ENCODE results near the gene PSD2. TPM values are rescaled to one million over a fixed set of nuclear protein-coding genes. Genes with fewer than 3 reads are reported as not detected.

PSD2 gene
- 0.66 and 0.68 TPM in 2 replicates for total RNA-seq
- long read RNA-seq, result 0 reads

GRCh38 chr5:139795074-139796001 lies at the start of gene PSD2:
PSD2 (plus strand) TSS chr5:139795808; CDS start chr5:139809441, 13,633 bp downstream.
- H3K27me3 Mint-ChIP-seq (ENCODE audit: low read depth), result peaks cover 90% of the 10 kb centered on the region
- no peaks in the 10 kb centered on the region for H3K4me1 Mint-ChIP-seq
- H3K9me3 Mint-ChIP-seq, result no peaks in the 10 kb centered on the region
- H3K36me3 Mint-ChIP-seq (ENCODE audit: low read depth), result no peaks in the 10 kb centered on the region
- H3K4me3 Mint-ChIP-seq, result peak within 1 kb of the TSS; percentile 45
- H3K27ac Mint-ChIP-seq (ENCODE audit: unreplicated experiment), result no peak within 1 kb of the TSS
- no peak for TF ChIP-seq CTCF (conservative IDR thresholded peaks at IDR 0.05)
- DNase-seq (ENCODE audit: low read depth, low spot score), result no peak

GRCh38 chr5:139746691-139747582 lies 48.7 kb upstream of the PSD2 start:
- Mint-ChIP-seq H3K9me3 (no peaks in the 10 kb centered on the region), H3K27me3 (ENCODE audit: low read depth) (peaks cover 41% of the 10 kb centered on the region), H3K4me3 (peak overlapping the region; percentile 85), H3K36me3 (ENCODE audit: low read depth) (no peaks in the 10 kb centered on the region), H3K4me1 (peaks cover 68% of the 10 kb centered on the region), H3K27ac (ENCODE audit: unreplicated experiment) (peak overlapping the region; percentile 91)
- TF ChIP-seq CTCF (conservative IDR thresholded peaks at IDR 0.05), result no peak
- DNase-seq (ENCODE audit: low read depth, low spot score), result no peak

- Mint-ChIP-seq H3K27ac (ENCODE audit: unreplicated experiment) (peak overlapping the region; percentile 40), H3K4me3 (peak overlapping the region; percentile 85), H3K4me1 (peaks cover 68% of the 10 kb centered on the region), H3K9me3 (no peaks in the 10 kb centered on the region), H3K27me3 (ENCODE audit: low read depth) (peaks cover 47% of the 10 kb centered on the region), H3K36me3 (ENCODE audit: low read depth) (no peaks in the 10 kb centered on the region)
- peak; percentile 44 for DNase-seq (ENCODE audit: low read depth, low spot score)
- no peak for TF ChIP-seq CTCF (conservative IDR thresholded peaks at IDR 0.05)
Measured at GRCh38 chr5:139747583-139748504, 47.8 kb upstream of the PSD2 start.

GRCh38 chr5:139748505-139748826 lies 47.1 kb upstream of the PSD2 start:
- TF ChIP-seq CTCF (conservative IDR thresholded peaks at IDR 0.05), result no peak
- H3K27ac Mint-ChIP-seq (ENCODE audit: unreplicated experiment), result peak overlapping the region; percentile 40
- no peak for DNase-seq (ENCODE audit: low read depth, low spot score)
- H3K36me3 Mint-ChIP-seq (ENCODE audit: low read depth), result no peaks in the 10 kb centered on the region
- H3K4me1 Mint-ChIP-seq, result peaks cover 62% of the 10 kb centered on the region
- H3K9me3 Mint-ChIP-seq, result no peaks in the 10 kb centered on the region
- H3K4me3 Mint-ChIP-seq, result peak overlapping the region; percentile 85
- H3K27me3 Mint-ChIP-seq (ENCODE audit: low read depth), result peaks cover 47% of the 10 kb centered on the region

DNA sequence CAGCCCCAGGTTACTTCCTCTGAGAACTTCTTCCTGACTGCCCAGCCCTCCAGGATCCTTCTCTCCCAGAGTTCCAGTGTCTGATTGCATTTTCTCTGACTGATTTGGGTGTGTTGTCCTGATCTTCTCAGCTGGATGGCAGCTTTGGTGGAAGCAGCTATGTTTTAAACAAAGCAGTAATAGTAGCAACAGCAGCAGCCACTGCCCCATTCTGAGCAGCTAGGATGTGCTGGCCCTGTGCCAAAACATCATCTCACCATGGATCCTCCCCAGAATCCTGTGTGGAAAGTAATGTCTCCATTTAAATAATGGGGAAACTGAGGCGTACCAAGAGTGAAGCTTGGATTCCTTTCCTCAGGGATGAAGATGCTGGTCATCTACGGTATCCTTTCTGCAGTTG lies 46.4 kb upstream of the PSD2 start:
- Mint-ChIP-seq H3K4me3 (peak overlapping the region; percentile 85), H3K9me3 (no peaks in the 10 kb centered on the region), H3K36me3 (ENCODE audit: low read depth) (no peaks in the 10 kb centered on the region), H3K27ac (ENCODE audit: unreplicated experiment) (no peak overlapping the region), H3K4me1 (peaks cover 61% of the 10 kb centered on the region), H3K27me3 (ENCODE audit: low read depth) (peaks cover 47% of the 10 kb centered on the region)
- no peak for TF ChIP-seq CTCF (conservative IDR thresholded peaks at IDR 0.05)
- no peak for DNase-seq (ENCODE audit: low read depth, low spot score)

Measured in neural crest cell (in vitro differentiated cells).